Inferior parietal cortex (tissue), 1 donor: Measurements from ENCODE around the gene GRIK1.

Experiments used
- DNase-seq: peaks from one replicate; pipeline ENCODE4 v3.0.0-alpha.2; 2016; ENCODE audit errors: extremely low spot score

Gene GRIK1

GRCh38 chr21:29786496-29787360 lies 153.1 kb downstream of the GRIK1 start:
- DNase-seq = no peak

DNA sequence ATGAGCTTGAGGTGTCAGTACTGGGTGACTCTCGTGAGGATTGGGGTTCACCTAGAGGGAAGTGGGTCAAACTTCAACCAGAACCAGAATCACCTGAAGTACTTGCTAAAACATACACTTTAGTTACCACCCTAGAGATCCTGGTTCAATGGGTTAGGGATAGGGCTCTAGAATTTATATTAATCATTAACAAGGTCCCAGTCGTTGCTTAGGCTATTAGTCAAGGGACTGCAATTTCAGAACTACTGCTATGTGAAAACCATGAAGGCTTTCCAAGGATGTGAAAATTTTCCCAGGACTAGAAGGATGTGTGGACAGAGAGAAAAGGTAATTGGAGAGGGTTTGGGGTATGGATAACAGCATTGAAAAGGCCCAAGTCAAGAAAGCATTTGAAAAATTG lies 162.6 kb downstream of the GRIK1 start:
- DNase-seq = no peak

- DNase-seq = no peak
Measured at GRCh38 chr21:29775462-29775861, 164.3 kb downstream of the GRIK1 start.

- no peak for DNase-seq
Measured at GRCh38 chr21:29771491-29772066, 168.2 kb downstream of the GRIK1 start.

DNA sequence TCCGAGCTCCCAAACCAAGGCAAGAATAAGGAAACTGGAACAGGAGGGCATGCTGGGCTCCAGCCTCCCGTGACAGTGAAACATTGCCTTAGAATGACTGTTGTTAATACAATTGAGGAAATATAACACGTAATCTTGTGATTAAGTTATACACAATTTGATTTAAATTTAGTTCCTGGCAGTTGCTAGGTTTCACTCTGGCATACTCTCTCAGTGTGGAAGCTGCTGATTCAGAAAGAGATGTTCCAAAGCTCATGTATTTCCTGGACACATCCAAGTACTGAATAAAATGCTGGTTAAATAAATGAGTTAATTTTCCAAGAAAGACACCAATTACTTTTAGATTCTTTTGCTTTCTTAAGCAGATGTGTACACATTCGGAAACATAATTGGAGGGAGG lies 176.1 kb downstream of the GRIK1 start:
- DNase-seq = no peak

DNA sequence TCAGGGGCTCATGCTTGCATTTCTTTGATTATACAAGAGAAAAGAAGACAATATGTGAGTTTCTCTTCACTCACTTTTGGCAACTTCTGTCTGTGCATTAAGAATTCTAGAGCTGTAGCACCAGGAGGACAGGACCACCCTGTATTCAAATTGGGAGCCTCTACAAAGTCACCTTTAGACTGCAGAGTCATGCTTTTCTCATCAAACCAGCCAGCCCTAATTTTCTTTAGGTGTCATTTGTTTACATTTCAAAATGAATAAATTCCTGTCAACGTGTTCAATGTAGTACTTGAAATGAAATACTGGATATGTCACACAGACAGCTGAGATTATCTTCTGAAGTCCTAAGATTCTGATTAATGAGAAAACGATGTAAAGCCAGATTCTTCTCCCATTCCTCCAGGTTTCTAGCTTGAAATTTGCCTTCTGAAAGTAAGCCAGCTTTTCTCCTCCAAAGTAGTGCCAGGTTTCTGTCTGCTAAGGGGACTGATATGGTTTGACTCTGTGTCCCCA lies 177.2 kb downstream of the GRIK1 start:
- no peak for DNase-seq

- no peak for DNase-seq
Measured at GRCh38 chr21:29753216-29753615, 186.6 kb downstream of the GRIK1 start.

- DNase-seq = no peak
Measured at GRCh38 chr21:29751473-29752185, 188.2 kb downstream of the GRIK1 start.

- no peak for DNase-seq
Measured at GRCh38 chr21:29749957-29750356, 189.8 kb downstream of the GRIK1 start.

DNA sequence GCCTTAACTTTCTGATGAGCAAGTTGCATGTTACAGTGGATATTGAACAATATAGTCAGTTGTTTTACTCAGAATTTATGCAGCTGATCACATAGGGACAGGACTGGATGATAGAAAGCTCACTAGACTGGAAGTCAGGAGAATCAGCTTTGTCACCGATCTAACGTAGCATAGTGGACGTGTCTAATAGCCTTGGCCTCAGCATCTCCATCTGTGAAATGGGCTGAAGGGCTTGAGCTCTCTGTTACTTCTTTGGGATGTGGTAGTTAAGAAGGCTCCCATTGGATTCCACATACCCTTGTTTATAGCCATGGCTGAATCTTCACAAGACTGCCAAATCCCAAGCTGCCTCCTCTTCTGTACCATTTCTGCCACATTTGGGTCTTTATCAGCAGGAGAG lies 190.6 kb downstream of the GRIK1 start:
- DNase-seq = no peak

DNA sequence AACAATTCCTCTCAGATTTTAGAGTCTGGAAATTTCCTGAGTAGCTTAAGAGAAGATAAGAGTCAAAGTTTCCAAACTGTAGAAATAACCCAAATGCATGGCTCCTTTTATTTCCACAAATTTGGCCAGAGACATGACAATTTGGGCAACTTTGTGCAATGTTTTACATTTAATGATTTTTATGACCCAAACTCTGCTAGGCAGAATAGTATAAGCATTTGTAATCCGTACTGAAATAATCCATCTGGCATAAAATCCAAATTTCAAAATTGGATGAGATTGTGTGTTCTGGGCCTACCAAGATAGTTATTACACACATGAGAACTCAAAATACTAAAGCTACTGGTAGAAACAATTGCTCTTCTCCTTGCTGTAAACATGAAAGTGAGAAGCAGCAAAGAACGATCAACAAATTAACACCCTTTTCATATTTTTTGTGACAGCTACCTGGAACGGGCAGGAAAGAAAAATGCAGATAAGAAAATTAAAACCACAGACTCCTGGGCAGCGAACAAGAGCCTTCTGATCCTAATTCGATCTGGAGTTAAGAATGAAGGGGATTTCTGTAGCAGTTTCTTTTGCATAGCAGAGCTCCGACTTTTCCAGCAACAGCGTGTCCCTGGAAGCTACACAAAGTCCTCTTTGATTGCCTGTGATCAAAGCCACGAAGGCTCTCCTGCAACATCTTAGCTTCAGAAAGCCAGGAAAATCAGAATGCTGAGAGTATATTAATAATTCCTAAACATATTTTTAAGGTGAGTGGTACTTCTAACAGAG lies 191.2 kb downstream of the GRIK1 start:
- DNase-seq = no peak

GRCh38 chr21:29741761-29742160 lies 198.0 kb downstream of the GRIK1 start:
- no peak for DNase-seq

DNA sequence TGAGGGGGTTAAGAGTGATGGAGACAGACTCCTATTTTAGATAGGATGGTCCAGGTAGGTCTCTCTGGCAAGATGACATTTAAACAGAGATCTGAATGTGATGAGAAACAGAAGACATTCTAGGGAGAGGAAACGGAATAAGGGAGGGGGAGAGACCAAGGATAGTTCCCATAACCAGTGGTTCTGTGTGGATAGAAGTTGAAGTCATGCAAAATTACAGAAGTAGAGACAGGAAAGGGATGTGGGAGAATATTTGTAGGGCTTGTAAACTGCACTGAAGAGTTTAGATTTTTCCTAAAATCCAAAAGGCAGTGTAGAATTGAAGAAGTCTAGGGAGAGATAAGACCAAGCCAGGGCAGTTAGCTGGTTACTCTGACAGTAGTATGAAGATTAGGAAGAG lies 200.6 kb downstream of the GRIK1 start:
- no peak for DNase-seq

GRCh38 chr21:29738730-29739129 lies 201.1 kb downstream of the GRIK1 start:
- no peak for DNase-seq

DNA sequence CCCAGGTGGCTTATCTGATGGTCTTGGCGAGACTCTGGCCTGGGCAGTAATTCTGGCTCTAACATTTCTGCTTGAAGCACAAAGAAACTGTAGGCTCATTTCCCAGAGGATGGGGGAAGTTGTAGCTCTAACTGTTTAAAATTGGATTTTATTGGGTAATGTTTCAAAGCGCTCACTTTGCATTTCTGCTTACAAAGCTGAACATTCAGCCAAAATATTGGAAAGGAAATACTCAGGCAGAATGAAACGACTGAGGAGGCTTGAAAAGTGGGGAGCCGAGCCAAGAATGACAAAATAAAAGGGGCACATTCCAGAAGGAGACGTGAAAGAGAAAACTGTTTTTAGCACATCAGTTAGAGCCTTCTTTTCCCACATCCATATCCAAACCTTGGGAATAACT lies 202.6 kb downstream of the GRIK1 start:
- peak; percentile 48 for DNase-seq

DNA sequence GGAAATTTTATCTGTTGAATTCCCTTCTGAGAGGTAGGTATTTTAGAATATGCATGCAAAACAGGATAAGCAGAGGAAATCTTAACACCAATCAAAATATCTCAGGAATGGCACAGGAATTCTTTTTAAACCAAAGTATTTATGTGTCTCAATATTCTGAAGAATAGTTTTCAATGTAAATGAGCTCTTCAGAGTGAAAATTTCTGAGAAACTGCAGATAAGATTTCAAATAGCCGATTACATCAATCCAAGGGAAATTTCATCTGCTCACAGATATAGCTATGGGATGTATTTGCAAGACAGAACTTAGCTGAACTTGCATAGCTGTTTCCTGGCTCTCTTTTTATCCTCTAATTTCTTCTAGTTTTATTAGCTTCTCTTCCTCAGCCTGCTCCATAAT lies 209.5 kb downstream of the GRIK1 start:
- DNase-seq = no peak

DNA sequence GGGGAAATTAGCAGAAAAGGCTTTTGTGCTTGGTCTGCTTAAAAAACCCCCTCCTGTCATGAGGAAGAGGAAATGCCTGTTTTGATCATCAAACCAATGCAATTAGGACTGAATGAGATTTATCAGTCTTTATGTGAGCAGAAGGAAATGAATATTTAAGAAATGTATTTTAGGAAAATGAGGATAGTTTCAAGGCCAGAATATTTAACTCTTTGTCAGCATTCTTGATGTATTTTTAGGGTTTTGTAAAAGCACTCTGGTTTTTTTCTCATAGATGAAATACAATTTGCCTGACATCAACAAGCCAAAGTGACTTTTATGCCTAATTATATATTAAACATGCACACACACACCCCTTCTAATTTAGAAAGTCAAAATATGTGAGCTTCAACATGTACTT lies 213.8 kb downstream of the GRIK1 start:
- no peak for DNase-seq

DNA sequence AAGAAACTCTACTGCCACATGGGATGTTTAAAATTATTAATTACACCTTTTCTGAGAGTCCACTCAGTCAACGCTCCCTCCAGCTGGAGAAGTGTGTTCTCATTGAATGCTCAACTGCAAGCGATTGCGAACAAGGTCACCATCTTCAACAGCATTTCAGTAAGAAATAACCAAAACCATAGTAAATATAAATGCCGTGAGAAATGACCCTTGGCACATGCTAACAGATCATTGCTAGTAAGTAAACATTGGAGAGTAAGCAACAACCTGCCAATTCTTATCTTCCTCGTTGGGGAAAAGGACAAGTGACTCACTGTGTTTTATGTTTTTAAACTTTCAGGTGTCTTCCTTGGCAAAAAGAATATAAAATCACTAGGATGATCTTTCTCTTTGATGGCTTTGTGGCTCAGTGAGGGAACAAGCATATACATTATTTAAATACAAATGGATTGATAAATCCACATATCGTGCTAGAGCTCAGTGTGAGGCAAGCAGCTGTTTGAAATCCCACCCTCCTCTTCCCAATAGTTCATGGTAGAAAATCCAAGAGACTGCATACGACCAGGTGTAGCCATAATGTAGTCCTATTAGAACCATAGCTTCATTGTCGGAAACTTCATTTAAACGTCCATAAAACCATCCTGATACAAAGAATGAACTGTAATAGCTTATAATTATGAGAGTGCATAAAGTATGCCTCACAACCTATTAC lies 214.6 kb downstream of the GRIK1 start:
- no peak for DNase-seq

DNA sequence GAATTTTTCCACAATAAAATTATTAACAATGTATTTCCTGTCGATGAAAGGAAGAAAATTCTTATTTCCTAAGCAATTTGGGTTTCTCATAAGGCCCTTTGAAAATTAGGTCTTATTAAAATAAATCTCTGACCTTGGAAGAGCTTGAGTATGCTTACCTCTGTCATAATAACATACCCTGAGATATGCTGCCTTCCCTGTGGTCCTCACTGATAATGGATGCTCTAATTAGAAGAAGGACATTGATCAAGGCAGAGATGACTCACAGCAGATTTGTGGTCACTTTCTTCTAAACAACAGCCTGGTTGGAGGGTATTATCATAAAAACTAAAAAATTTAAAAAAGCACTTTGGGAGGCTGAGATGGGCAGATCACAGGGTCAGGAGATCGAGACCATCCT lies 217.8 kb downstream of the GRIK1 start:
- no peak for DNase-seq

DNA sequence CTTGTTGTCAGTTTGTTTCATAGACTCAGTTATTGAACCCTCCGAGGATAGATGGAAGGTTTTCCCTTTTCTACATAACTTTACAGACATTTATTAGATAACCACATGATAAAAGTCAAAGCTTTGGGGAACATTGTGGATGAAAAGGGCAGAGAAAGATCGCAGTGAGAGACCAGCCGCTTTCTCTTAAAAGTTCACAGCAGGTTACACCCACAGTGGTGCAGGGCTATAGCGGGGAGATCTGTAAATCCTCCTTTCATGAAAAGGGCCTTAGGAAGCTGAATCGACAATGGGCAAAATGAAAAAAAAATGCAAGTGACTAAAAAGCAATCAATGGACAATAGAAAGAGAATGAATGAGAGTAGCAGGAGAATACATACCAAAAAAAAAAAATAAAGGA lies 218.6 kb downstream of the GRIK1 start:
- DNase-seq = no peak

DNA sequence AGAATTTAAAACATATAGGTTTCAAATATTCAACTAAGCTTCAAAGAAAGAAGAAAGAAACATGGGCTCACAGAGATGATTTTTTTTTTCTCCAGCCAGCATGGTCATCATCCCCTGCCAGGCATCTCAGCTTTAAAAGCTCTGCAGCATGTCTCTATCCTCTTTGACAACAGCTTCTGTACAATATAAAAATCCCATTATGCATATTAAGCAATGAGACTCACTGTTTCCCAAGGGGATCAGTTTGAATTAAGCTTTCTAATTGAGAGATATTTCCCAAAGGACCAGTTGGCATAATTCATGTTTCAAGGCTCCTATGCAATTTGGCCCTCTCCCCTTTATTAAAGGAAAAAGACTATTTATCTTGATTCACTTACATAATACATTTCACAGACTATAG lies 220.3 kb downstream of the GRIK1 start:
- no peak for DNase-seq
